Peyer's patch (tissue), 4 donors: ENCODE results near the gene EMC8. TPM values are rescaled to one million over a fixed set of nuclear protein-coding genes. Genes with fewer than 3 reads are reported as not detected.

ENCODE experiments used
- DNase-seq, 3 donors: peaks; one replicate each; pipeline ENCODE4 v3.0.0-alpha.2; 2017 to 2019
- H3K27ac ChIP-seq, 4 donors: fragments of 200-600 bp; sonication (generic); one replicate each; pipeline ENCODE4 v1.5.1; 2016 to 2019
- H3K27me3 ChIP-seq, 2 donors: fragments of 200-600 bp; sonication (generic); one replicate each; pipeline ENCODE4 v1.5.1; 2019
- H3K36me3 ChIP-seq, 3 donors: fragments of 200-600 bp; sonication (generic); one replicate each; pipeline ENCODE4 v1.5.1; 2016 to 2019
- H3K4me1 ChIP-seq, 4 donors: fragments of 200-600 bp; sonication (generic); one replicate each; pipeline ENCODE4 v1.5.1; 2016 to 2019
- H3K4me3 ChIP-seq, 4 donors: fragments of 200-600 bp; sonication (generic); 1 replicate in 3 of 4; 2 replicates in 1 of 4; pipeline ENCODE4 v1.5.1; 2016 to 2019; ENCODE audit warnings: mild to moderate bottlenecking in 1 of 4
- H3K9me3 ChIP-seq, 4 donors: fragments of 200-600 bp; sonication (generic); one replicate each; pipeline ENCODE4 v1.5.1; 2016 to 2019; ENCODE audit warnings: mild to moderate bottlenecking in 1 of 4
- CTCF ChIP-seq, 6 experiments: fragments of 450-650 bp in 4 of 6; fragments of 200-600 bp in 2 of 6; sonication (generic) in 1 of 6; IDR thresholded peaks; one replicate each; pipeline ENCODE4 v1.5.1; 2017 to 2019; ENCODE audit warnings: antibody characterized with exemption in 6 of 6, mild to moderate bottlenecking in 3 of 6, moderate library complexity in 1 of 6
- POLR2A ChIP-seq, 2 donors: fragments of 450-650 bp; IDR thresholded peaks; one replicate each; pipeline ENCODE4 v1.5.1; 2017; ENCODE audit warnings: antibody characterized with exemption in 2 of 2, mild to moderate bottlenecking in 2 of 2, moderate library complexity in 2 of 2
- total RNA-seq, 4 donors: library from RNA; depleted of rRNA; stranded (reverse); fragments of >200 nt; gene quantifications; one replicate each; pipeline ENCODE4 v1.1.0, GENCODE V29; 2016

The EMC8 gene
- total RNA-seq, 4 donors from 2014 or later: 37.2 to 38.9 (median 38.5) TPM

- no peak for DNase-seq
- Histone ChIP-seq H3K4me1 (peaks cover 0 to 11% (median 0%) of the 10 kb centered on the region in 4 donors), H3K36me3 (peaks cover 0 to 50% (median 0%) of the 10 kb centered on the region in 3 donors), H3K27ac (no peak overlapping the region), H3K9me3 (no peaks in the 10 kb centered on the region), H3K4me3 (no peak overlapping the region), H3K27me3 (no peaks in the 10 kb centered on the region)
- TF ChIP-seq POLR2A (IDR thresholded peaks at IDR 0.05) (no peak), CTCF (IDR thresholded peaks at IDR 0.05) (no peak)
These were observed 14.5 kb downstream of the EMC8 start for GRCh38 chr16:85784813-85785212.

GRCh38 chr16:85783441-85783840, 15.9 kb downstream of the EMC8 start:
- no peak for TF ChIP-seq CTCF (IDR thresholded peaks at IDR 0.05)
- TF ChIP-seq POLR2A (IDR thresholded peaks at IDR 0.05): no peak
- peaks cover 0 to 11% (median 0%) of the 10 kb centered on the region in 4 donors for H3K4me1 ChIP-seq
- H3K9me3 ChIP-seq: no peaks in the 10 kb centered on the region
- peaks cover 0 to 61% (median 0%) of the 10 kb centered on the region in 3 donors for H3K36me3 ChIP-seq
- no peak overlapping the region for H3K4me3 ChIP-seq
- H3K27me3 ChIP-seq: no peaks in the 10 kb centered on the region
- no peak for DNase-seq
- H3K27ac ChIP-seq: no peak overlapping the region

- DNase-seq: no peak
- no peak for TF ChIP-seq POLR2A (IDR thresholded peaks at IDR 0.05)
- no peak for TF ChIP-seq CTCF (IDR thresholded peaks at IDR 0.05)
- Histone ChIP-seq H3K27me3 (no peaks in the 10 kb centered on the region), H3K27ac (peak overlapping the region in 1 of 4 donors; percentile 38), H3K4me3 (no peak overlapping the region), H3K9me3 (no peaks in the 10 kb centered on the region), H3K4me1 (peaks cover 0 to 11% (median 0%) of the 10 kb centered on the region in 4 donors), H3K36me3 (peaks cover 0 to 61% (median 0%) of the 10 kb centered on the region in 3 donors)
These were observed 16.9 kb downstream of the EMC8 start for GRCh38 chr16:85782451-85782850.

GRCh38 chr16:85781695-85782370, 17.5 kb downstream of the EMC8 start:
- no peak for TF ChIP-seq CTCF (IDR thresholded peaks at IDR 0.05)
- H3K27ac ChIP-seq: peak overlapping the region in 1 of 4 donors; percentile 38
- peak in 2 of 3 donors; percentile 65 to 77 for DNase-seq
- no peaks in the 10 kb centered on the region for H3K9me3 ChIP-seq
- H3K27me3 ChIP-seq: no peaks in the 10 kb centered on the region
- H3K36me3 ChIP-seq: peaks cover 0 to 61% (median 0%) of the 10 kb centered on the region in 3 donors
- H3K4me3 ChIP-seq: no peak overlapping the region
- H3K4me1 ChIP-seq: peaks cover 0 to 11% (median 0%) of the 10 kb centered on the region in 4 donors

- Histone ChIP-seq H3K36me3 (peaks cover 0 to 57% (median 0%) of the 10 kb centered on the region in 3 donors), H3K4me1 (peaks cover 0 to 11% (median 0%) of the 10 kb centered on the region in 4 donors), H3K9me3 (no peaks in the 10 kb centered on the region), H3K27ac (no peak overlapping the region), H3K4me3 (no peak overlapping the region), H3K27me3 (no peaks in the 10 kb centered on the region)
- TF ChIP-seq POLR2A (IDR thresholded peaks at IDR 0.05): no peak
- no peak for TF ChIP-seq CTCF (IDR thresholded peaks at IDR 0.05)
- no peak for DNase-seq
These were observed 18.2 kb downstream of the EMC8 start for GRCh38 chr16:85781156-85781555.
